ENCODE measurements around the gene KLHL36.

KLHL36 gene

DNA sequence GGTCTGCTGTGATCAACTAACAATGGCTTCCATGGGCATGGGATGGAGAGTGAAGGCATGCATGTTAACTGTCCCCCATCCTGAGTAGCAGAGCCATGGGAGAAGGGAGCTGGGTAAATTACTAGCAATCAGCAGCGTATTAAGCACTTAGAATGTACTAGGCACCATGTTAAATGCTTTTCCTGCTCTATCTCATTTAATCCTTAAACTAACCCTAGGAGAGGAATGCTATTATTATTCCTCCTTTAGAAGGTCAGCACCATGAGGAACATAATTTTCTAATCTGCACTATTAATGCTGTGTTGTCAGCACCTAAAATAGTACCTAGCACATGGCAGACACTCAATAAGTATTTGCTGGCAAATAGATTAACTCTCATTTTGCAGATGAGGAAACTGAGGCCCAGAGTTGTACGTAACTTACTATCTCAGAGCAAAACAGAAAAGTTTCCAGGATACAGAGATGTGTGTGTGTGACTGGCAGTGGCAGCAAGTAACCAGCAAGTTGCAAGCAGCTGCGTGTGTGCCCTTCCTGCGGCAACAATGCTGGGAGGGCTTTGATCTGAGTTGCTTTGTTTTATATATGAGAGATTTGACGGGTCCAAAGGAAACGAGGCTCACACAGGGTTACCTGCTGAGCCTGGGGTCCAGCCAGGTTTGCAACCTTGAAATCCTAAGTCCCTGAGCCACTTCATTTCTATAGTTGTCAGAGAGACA lies 6.5 kb upstream of the KLHL36 start:
- no peak for DNase-seq (ENCODE audit: extremely low read depth in 1 of 2, low read depth in 1 of 2)

GRCh38 chr16:84643180-84643583 lies 5.1 kb upstream of the KLHL36 start:
- no peak for DNase-seq (ENCODE audit: extremely low read depth in 1 of 2, low read depth in 1 of 2)

- DNase-seq (ENCODE audit: extremely low read depth in 1 of 2, low read depth in 1 of 2), result no peak
Measured at GRCh38 chr16:84643674-84644073, 4.6 kb upstream of the KLHL36 start.

DNA sequence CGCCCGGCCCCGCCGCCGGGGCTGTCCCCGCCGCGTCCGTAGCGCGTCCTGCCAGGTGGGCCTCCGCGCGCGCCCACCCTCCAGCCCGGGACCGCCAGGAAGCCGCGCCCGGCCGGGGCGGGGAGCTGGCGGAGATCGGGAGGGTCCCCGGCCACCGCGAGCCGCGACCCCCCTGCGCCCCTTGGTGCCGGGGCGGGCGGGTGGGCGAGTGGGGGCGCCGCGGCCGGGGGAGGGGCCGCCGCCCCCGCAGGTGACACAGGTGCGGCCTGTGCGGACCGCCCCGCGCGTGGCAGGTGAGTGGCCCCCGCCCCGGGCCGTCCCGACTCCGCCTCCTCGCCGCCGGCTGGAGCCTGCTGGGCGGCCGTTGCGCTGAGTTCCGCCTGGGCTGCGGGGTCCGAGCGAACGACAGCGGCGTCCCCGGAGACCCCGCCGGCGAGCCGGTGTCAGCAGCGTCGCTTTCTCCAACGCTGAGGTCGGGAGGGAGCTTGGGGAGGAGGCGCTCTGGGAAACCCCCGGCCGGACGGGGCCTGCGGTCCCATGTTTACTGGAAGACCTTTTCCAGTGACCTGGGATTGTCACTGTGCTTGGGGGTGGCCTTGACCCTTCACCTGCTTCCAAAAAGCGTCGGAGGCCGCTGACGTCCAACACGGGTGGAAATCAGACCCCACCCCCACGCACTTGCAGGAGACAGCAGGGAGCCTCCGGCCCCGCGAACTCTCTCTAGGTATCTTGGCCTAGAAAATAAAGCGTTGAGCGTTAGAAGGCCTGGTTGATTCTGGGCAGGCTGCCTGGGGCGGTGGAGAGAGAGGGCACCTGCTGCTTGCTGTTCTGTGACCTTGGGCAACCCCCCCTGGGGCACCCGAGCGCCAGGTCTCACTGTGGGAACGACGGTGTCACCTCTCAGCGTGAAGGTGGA lies 542 bp downstream of the KLHL36 start:
- DNase-seq (ENCODE audit: extremely low read depth in 1 of 2, low read depth in 1 of 2), result peak in 1 of 2 donors; percentile 10

- no peak for DNase-seq (ENCODE audit: extremely low read depth in 1 of 2, low read depth in 1 of 2)
Measured at GRCh38 chr16:84649511-84649861, 1.2 kb downstream of the KLHL36 start.

DNA sequence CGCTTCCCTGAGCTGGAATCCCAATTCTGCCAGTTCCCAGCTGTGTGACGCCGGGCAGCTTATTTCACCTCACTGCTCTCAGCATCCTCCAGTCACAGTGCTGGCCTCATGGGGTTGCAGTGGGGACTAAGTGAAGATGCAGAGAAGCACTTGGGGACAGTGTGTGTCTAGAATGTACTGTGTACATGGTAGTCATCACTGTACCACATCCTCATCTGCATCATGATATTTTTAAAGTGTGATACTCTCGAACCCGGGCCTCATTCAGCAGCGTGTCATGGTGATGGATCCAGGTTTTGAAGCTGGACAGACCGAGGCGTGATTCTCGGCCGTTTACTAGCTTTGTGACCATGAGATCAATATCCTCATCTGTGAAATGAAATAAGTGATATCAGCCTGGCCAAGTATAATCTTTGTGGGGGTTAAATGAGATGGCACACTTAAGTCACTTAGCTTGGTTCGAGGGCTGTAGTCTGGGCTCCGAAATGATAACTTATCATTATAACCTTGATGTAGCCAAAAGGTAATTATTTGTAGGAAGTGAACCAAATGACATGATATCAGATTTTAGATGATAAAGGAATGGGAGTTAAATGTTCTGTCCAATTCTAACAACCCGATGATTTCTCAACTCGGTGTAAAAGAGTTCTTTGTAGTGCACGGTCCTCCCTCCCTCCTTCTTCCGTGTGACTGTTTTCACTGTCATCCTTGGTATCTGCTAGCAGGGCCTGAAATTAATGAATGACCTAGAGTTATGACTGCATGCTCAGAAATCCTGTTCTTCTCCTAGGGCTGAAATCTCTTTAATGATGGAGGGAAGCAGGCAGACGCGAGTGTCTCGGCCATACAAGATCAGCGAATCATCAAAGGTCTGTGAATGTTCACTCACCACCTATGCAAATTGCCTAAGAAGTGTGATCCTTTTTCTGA lies 2.0 kb downstream of the KLHL36 start:
- no peak for DNase-seq (ENCODE audit: extremely low read depth in 1 of 2, low read depth in 1 of 2)

DNA sequence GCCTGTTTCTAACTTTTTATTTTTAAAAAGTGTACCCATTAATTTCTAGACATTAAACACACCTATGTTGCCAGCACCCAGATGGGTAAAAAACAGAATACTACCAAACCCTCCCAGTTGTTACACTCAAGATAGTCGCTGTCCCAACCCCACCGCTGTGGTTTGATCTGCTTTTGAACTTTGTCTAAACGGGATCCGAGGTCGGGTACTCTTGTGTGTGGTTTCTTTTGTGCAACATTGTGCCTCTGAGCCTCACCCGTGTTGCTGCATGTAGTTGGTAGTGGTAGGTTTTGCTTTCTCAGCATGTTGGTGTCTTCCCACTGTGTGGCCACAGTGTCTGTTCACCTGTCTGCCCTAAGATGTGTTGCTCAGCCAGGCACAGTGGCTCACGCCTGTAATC lies 4.3 kb downstream of the KLHL36 start:
- no peak for DNase-seq (ENCODE audit: extremely low read depth in 1 of 2, low read depth in 1 of 2)

- no peak for DNase-seq (ENCODE audit: extremely low read depth in 1 of 2, low read depth in 1 of 2)
Measured at GRCh38 chr16:84654238-84654637, 5.9 kb downstream of the KLHL36 start.

- no peak for DNase-seq (ENCODE audit: extremely low read depth in 1 of 2, low read depth in 1 of 2)
Measured at GRCh38 chr16:84654998-84655397, 6.7 kb downstream of the KLHL36 start.

- DNase-seq (ENCODE audit: extremely low read depth in 1 of 2, low read depth in 1 of 2), result no peak
Measured at GRCh38 chr16:84656649-84657048, 8.3 kb downstream of the KLHL36 start.

GRCh38 chr16:84657229-84657837 lies 9.0 kb downstream of the KLHL36 start:
- no peak for DNase-seq (ENCODE audit: extremely low read depth in 1 of 2, low read depth in 1 of 2)

DNA sequence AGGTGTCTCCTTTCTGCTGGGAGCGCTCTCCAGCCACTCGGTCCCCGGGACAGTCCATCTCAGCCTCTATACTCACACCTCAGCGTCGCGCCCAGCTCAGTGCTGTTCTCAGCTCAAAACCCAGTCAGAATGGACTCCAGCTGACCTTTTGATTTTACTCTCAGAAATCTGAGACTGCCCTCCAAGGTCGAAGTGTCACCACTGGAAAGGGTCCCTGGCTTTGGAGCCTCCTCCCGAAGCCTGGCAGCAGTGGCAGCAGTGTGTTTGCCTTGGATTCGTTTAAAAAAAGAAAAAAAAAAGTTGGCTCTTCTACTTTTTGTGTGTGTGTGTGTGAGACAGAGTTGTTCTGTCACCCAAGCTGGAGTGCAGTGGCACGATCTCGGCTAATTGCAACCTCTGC lies 10.4 kb downstream of the KLHL36 start:
- no peak for DNase-seq (ENCODE audit: extremely low read depth in 1 of 2, low read depth in 1 of 2)

- no peak for DNase-seq (ENCODE audit: extremely low read depth in 1 of 2, low read depth in 1 of 2)
Measured at GRCh38 chr16:84659656-84660300, 11.5 kb downstream of the KLHL36 start.

DNA sequence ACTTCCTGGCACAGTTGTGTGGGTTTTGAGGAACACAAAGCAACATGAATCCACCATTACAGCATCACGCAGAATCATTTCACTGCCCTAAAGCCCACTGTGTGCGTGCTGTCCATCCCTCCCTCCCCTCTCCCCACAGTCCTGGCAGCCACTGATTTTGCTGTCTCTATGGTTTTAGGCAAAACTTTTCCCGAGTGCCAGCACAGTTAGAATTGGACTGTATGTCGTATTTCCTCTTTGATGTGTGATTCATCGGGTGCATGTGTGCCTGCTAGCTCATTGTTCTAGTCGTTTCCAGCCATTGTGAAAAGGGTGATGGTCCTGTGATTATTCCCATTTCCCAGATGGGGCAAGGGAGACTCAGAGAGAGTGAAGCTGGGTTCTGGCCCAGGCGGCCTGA lies 12.7 kb downstream of the KLHL36 start:
- no peak for DNase-seq (ENCODE audit: extremely low read depth in 1 of 2, low read depth in 1 of 2)

GRCh38 chr16:84661418-84662060 lies 13.2 kb downstream of the KLHL36 start:
- DNase-seq (ENCODE audit: extremely low read depth in 1 of 2, low read depth in 1 of 2), result no peak

DNA sequence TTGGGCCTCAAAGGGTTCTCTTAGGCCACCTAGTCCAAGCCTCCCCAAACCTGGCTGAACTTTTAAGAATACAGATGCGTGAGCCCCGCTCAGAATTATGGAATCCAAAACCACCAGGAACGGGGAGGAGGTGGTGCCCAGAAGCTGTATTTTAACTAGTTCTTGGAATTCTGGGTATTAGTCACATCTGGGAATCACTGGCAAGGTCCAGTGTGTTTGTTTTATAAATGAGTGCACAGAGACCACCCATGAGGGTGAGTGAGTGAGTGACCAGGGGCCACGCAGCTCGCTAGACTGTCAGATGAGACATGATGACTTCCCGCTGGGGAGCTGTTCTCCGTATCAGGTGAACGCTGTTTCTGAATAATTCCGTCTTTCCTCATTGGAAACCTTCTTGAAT lies 14.2 kb downstream of the KLHL36 start:
- DNase-seq (ENCODE audit: extremely low read depth in 1 of 2, low read depth in 1 of 2), result no peak

DNA sequence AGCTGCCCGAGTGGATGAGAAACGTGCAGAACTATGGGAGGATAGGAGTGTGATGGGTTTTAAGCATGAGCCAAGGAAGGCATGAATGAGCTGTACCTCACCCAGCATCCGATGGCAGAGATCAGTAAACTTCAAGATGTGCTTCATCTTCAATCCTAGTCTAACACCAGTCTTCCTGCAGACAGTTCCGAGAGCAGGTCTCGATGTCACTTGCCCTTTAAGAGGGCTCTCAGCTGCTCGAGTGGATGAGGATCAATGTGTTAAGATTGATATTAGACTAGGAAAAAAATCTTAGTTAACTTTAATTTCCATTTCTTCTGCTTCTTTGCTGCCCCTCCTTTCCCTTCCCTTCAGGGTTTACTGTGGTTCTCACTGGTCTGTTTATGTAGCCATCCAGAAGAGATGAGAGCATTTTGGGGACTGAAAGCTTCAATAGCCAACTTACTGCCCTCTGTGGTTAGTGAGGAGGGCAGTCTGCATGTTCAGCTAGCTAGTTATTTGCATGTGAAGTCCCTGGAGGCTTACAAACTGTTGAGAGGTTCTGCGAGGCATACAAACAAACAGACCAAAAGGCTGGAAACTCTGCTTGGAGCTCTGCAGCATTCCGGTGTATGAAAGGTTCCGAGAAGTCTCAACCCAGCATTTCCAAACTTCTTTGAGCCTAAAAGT lies 15.3 kb downstream of the KLHL36 start:
- no peak for DNase-seq (ENCODE audit: extremely low read depth in 1 of 2, low read depth in 1 of 2)

GRCh38 chr16:84665359-84665758 lies 17.0 kb downstream of the KLHL36 start:
- DNase-seq (ENCODE audit: extremely low read depth in 1 of 2, low read depth in 1 of 2), result no peak

- DNase-seq (ENCODE audit: extremely low read depth in 1 of 2, low read depth in 1 of 2), result no peak
Measured at GRCh38 chr16:84665843-84666242, 17.5 kb downstream of the KLHL36 start.
